SK-N-SH treated with all-trans-retinoic acid at 6 μM for 48 hours (cell line): Measurements from ENCODE around the gene CNGA2.

Experiments
- ARNTL ChIP-seq: fragments of 450-650 bp; formaldehyde crosslinking; IDR thresholded peaks from 2 replicates; pipeline ENCODE4 v1.5.0; 2020; ENCODE audit warnings: low read depth, mild to moderate bottlenecking, moderate library complexity, borderline replicate concordance
- BACH2 ChIP-seq: fragments of 250-450 bp; sonication (Bioruptor Pico); IDR thresholded peaks from 2 replicates; pipeline ENCODE4 v1.9.0; 2021; ENCODE audit warnings: mild to moderate bottlenecking, borderline replicate concordance
- ESRRG ChIP-seq: fragments of 250-450 bp; sonication (Bioruptor Pico); IDR thresholded peaks from 2 replicates; pipeline ENCODE4 v1.6.1; 2021; ENCODE audit warnings: mild to moderate bottlenecking
- PPARA ChIP-seq: fragments of 250-450 bp; sonication (Bioruptor Pico); IDR thresholded peaks from 2 replicates; pipeline ENCODE4 v1.5.0; 2020; ENCODE audit warnings: mild to moderate bottlenecking, borderline replicate concordance
- RARB ChIP-seq: fragments of 250-450 bp; sonication (Bioruptor Pico); IDR thresholded peaks from 2 replicates; pipeline ENCODE4 v1.8.0; 2021; ENCODE audit warnings: mild to moderate bottlenecking, moderate library complexity
- ZFP3 ChIP-seq: fragments of 250-450 bp; sonication (Bioruptor Pico); IDR thresholded peaks from 2 replicates; pipeline ENCODE4 v1.5.0; 2020; ENCODE audit warnings: mild to moderate bottlenecking, moderate library complexity
- ZFP30 ChIP-seq: fragments of 450-650 bp; formaldehyde crosslinking; IDR thresholded peaks from 2 replicates; pipeline ENCODE4 v1.5.0; 2022; ENCODE audit warnings: mild to moderate bottlenecking, moderate library complexity
- TF ChIP-seq, protein P1 (sequence below): fragments of 250-450 bp; sonication (Bioruptor Pico); IDR thresholded peaks from 2 replicates; pipeline ENCODE4 v1.8.0; 2020; ENCODE audit warnings: mild to moderate bottlenecking, moderate library complexity, borderline replicate concordance
- TF ChIP-seq, protein P2 (sequence below): fragments of 250-450 bp; sonication (Bioruptor Pico); IDR thresholded peaks from 2 replicates; pipeline ENCODE4 v1.5.0; 2020; ENCODE audit warnings: mild to moderate bottlenecking, moderate library complexity

- TF ChIP-seq ZFP3 (CRISPR knock-in tag) (no peak), BACH2 (CRISPR knock-in tag) (no peak), ZFP30 (no peak), RARB (CRISPR knock-in tag) (no peak), PPARA (no peak), ESRRG (no peak), ARNTL (no peak)
- TF ChIP-seq, protein P1, sequence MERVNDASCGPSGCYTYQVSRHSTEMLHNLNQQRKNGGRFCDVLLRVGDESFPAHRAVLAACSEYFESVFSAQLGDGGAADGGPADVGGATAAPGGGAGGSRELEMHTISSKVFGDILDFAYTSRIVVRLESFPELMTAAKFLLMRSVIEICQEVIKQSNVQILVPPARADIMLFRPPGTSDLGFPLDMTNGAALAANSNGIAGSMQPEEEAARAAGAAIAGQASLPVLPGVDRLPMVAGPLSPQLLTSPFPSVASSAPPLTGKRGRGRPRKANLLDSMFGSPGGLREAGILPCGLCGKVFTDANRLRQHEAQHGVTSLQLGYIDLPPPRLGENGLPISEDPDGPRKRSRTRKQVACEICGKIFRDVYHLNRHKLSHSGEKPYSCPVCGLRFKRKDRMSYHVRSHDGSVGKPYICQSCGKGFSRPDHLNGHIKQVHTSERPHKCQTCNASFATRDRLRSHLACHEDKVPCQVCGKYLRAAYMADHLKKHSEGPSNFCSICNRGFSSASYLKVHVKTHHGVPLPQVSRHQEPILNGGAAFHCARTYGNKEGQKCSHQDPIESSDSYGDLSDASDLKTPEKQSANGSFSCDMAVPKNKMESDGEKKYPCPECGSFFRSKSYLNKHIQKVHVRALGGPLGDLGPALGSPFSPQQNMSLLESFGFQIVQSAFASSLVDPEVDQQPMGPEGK = no peak
- TF ChIP-seq, protein P2, sequence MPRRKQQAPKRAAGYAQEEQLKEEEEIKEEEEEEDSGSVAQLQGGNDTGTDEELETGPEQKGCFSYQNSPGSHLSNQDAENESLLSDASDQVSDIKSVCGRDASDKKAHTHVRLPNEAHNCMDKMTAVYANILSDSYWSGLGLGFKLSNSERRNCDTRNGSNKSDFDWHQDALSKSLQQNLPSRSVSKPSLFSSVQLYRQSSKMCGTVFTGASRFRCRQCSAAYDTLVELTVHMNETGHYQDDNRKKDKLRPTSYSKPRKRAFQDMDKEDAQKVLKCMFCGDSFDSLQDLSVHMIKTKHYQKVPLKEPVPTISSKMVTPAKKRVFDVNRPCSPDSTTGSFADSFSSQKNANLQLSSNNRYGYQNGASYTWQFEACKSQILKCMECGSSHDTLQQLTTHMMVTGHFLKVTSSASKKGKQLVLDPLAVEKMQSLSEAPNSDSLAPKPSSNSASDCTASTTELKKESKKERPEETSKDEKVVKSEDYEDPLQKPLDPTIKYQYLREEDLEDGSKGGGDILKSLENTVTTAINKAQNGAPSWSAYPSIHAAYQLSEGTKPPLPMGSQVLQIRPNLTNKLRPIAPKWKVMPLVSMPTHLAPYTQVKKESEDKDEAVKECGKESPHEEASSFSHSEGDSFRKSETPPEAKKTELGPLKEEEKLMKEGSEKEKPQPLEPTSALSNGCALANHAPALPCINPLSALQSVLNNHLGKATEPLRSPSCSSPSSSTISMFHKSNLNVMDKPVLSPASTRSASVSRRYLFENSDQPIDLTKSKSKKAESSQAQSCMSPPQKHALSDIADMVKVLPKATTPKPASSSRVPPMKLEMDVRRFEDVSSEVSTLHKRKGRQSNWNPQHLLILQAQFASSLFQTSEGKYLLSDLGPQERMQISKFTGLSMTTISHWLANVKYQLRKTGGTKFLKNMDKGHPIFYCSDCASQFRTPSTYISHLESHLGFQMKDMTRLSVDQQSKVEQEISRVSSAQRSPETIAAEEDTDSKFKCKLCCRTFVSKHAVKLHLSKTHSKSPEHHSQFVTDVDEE (CRISPR knock-in tag) = no peak
Observed at GRCh38 chrX:151791961-151792360, 57.4 kb downstream of the CNGA2 start.
